Measurements from ENCODE around the gene EGFL8.
"Not testable (repeated sequence)": the region's sequence is repeated elsewhere in the genome, so short reads cannot be mapped to it uniquely, and the experiment has no call there.

Gene EGFL8

GRCh38 chr6:32181148-32181702, 16.8 kb downstream of the EGFL8 start:
- H3K4me1 ChIP-seq (ENCODE audit: insufficient read depth, low read length), result peaks cover 35% of the 10 kb centered on the region
- no peaks in the 10 kb centered on the region for H3K27me3 ChIP-seq (ENCODE audit: control insufficient read depth in 1 of 2, insufficient read depth in 2 of 2, low read length in 2 of 2)
- H3K9me3 ChIP-seq (ENCODE audit: low read length), result no peaks in the 10 kb centered on the region
- no peak overlapping the region for H3K9ac ChIP-seq (ENCODE audit: low read length)
- no peak overlapping the region for H3K4me3 ChIP-seq (ENCODE audit: low read depth in 1 of 2, low read length in 2 of 2)
- H3K36me3 ChIP-seq (ENCODE audit: insufficient read depth, low read length), result peaks cover 42% of the 10 kb centered on the region
- no peak overlapping the region for H3K27ac ChIP-seq (ENCODE audit: low read depth, low read length)

- H3K4me3 ChIP-seq (ENCODE audit: low read depth in 1 of 2, low read length in 2 of 2), result no peak overlapping the region
- peaks cover 50% of the 10 kb centered on the region for H3K36me3 ChIP-seq (ENCODE audit: insufficient read depth, low read length)
- H3K27me3 ChIP-seq (ENCODE audit: control insufficient read depth in 1 of 2, insufficient read depth in 2 of 2, low read length in 2 of 2), result no peaks in the 10 kb centered on the region
- no peak overlapping the region for H3K27ac ChIP-seq (ENCODE audit: low read depth, low read length)
- H3K9ac ChIP-seq (ENCODE audit: low read length), result no peak overlapping the region
- H3K4me1 ChIP-seq (ENCODE audit: insufficient read depth, low read length), result peaks cover 35% of the 10 kb centered on the region
- no peaks in the 10 kb centered on the region for H3K9me3 ChIP-seq (ENCODE audit: low read length)
Observed at GRCh38 chr6:32181915-32182529, 17.6 kb downstream of the EGFL8 start.

- Histone ChIP-seq H3K9me3 (ENCODE audit: low read length) (no peaks in the 10 kb centered on the region), H3K9ac (ENCODE audit: low read length) (no peak overlapping the region), H3K27me3 (ENCODE audit: control insufficient read depth in 1 of 2, insufficient read depth in 2 of 2, low read length in 2 of 2) (no peaks in the 10 kb centered on the region), H3K4me3 (ENCODE audit: low read depth in 1 of 2, low read length in 2 of 2) (no peak overlapping the region), H3K36me3 (ENCODE audit: insufficient read depth, low read length) (peaks cover 56% of the 10 kb centered on the region), H3K4me1 (ENCODE audit: insufficient read depth, low read length) (peaks cover 40% of the 10 kb centered on the region), H3K27ac (ENCODE audit: low read depth, low read length) (no peak overlapping the region)
Observed at GRCh38 chr6:32182555-32182981, 18.2 kb downstream of the EGFL8 start.

GRCh38 chr6:32183030-32183429, 18.6 kb downstream of the EGFL8 start:
- Histone ChIP-seq H3K27ac (ENCODE audit: low read depth, low read length) (no peak overlapping the region), H3K36me3 (ENCODE audit: insufficient read depth, low read length) (peaks cover 60% of the 10 kb centered on the region), H3K4me1 (ENCODE audit: insufficient read depth, low read length) (peaks cover 45% of the 10 kb centered on the region), H3K9ac (ENCODE audit: low read length) (no peak overlapping the region), H3K9me3 (ENCODE audit: low read length) (no peaks in the 10 kb centered on the region), H3K27me3 (ENCODE audit: control insufficient read depth in 1 of 2, insufficient read depth in 2 of 2, low read length in 2 of 2) (no peaks in the 10 kb centered on the region), H3K4me3 (ENCODE audit: low read depth in 1 of 2, low read length in 2 of 2) (no peak overlapping the region)

GRCh38 chr6:32183483-32184083, 19.2 kb downstream of the EGFL8 start:
- Histone ChIP-seq H3K36me3 (ENCODE audit: insufficient read depth, low read length) (peaks cover 60% of the 10 kb centered on the region), H3K27me3 (ENCODE audit: control insufficient read depth in 1 of 2, insufficient read depth in 2 of 2, low read length in 2 of 2) (no peaks in the 10 kb centered on the region), H3K4me1 (ENCODE audit: insufficient read depth, low read length) (peaks cover 50% of the 10 kb centered on the region), H3K9ac (ENCODE audit: low read length) (no peak overlapping the region), H3K4me3 (ENCODE audit: low read depth in 1 of 2, low read length in 2 of 2) (no peak overlapping the region), H3K27ac (ENCODE audit: low read depth, low read length) (no peak overlapping the region), H3K9me3 (ENCODE audit: low read length) (no peaks in the 10 kb centered on the region)

- Histone ChIP-seq H3K9ac (ENCODE audit: low read length) (no peak within 1 kb of the TSS), H3K4me3 (ENCODE audit: low read depth in 1 of 2, low read length in 2 of 2) (no peak within 1 kb of the TSS), H3K4me1 (ENCODE audit: insufficient read depth, low read length) (peaks cover 46% of the 10 kb centered on the region)
Observed at GRCh38 chr6:32184084-32184640, 19.8 kb downstream of the EGFL8 start, which contains the start of gene AGER. Gene AGER (minus strand): TSS chr6:32184253. CDS start chr6:32184222, 31 bp downstream.

GRCh38 chr6:32185681-32186131, 21.3 kb downstream of the EGFL8 start:
- H3K36me3 ChIP-seq (ENCODE audit: insufficient read depth, low read length), result peaks cover 44% of the 10 kb centered on the region
- H3K9me3 ChIP-seq (ENCODE audit: low read length); H3K4me3 ChIP-seq (ENCODE audit: low read depth in 1 of 2, low read length in 2 of 2); H3K9ac ChIP-seq (ENCODE audit: low read length); H3K27me3 ChIP-seq (ENCODE audit: control insufficient read depth in 1 of 2, insufficient read depth in 2 of 2, low read length in 2 of 2): not testable (repeated sequence)
- H3K4me1 ChIP-seq (ENCODE audit: insufficient read depth, low read length), result peaks cover 36% of the 10 kb centered on the region
- H3K27ac ChIP-seq (ENCODE audit: low read depth, low read length), result peak overlapping the region; percentile 56

More at GRCh38 chr6:32184084-32184640, 19.8 kb downstream of the EGFL8 start, which contains the start of gene AGER:
- H3K36me3 ChIP-seq (ENCODE audit: insufficient read depth, low read length), result peaks cover 60% of the 10 kb centered on the region
- H3K27me3 ChIP-seq (ENCODE audit: control insufficient read depth in 1 of 2, insufficient read depth in 2 of 2, low read length in 2 of 2), result no peaks in the 10 kb centered on the region
- H3K9me3 ChIP-seq (ENCODE audit: low read length), result no peaks in the 10 kb centered on the region
- H3K27ac ChIP-seq (ENCODE audit: low read depth, low read length), result no peak within 1 kb of the TSS

GRCh38 chr6:32186151-32186840, 21.9 kb downstream of the EGFL8 start:
- peaks cover 39% of the 10 kb centered on the region for H3K36me3 ChIP-seq (ENCODE audit: insufficient read depth, low read length)
- not testable (repeated sequence) for H3K4me3 ChIP-seq (ENCODE audit: low read depth in 1 of 2, low read length in 2 of 2); H3K9me3 ChIP-seq (ENCODE audit: low read length); H3K9ac ChIP-seq (ENCODE audit: low read length); H3K27me3 ChIP-seq (ENCODE audit: control insufficient read depth in 1 of 2, insufficient read depth in 2 of 2, low read length in 2 of 2)
- H3K27ac ChIP-seq (ENCODE audit: low read depth, low read length), result peak overlapping the region; percentile 86
- H3K4me1 ChIP-seq (ENCODE audit: insufficient read depth, low read length), result peaks cover 36% of the 10 kb centered on the region

GRCh38 chr6:32187009-32187709, 22.8 kb downstream of the EGFL8 start:
- peaks cover 37% of the 10 kb centered on the region for H3K4me1 ChIP-seq (ENCODE audit: insufficient read depth, low read length)
- H3K4me3 ChIP-seq (ENCODE audit: low read depth in 1 of 2, low read length in 2 of 2), result peak overlapping the region in 1 of 2 donors; percentile 73
- H3K9me3 ChIP-seq (ENCODE audit: low read length), result no peaks in the 10 kb centered on the region
- H3K36me3 ChIP-seq (ENCODE audit: insufficient read depth, low read length), result peaks cover 35% of the 10 kb centered on the region
- H3K9ac ChIP-seq (ENCODE audit: low read length), result no peak overlapping the region
- no peaks in the 10 kb centered on the region for H3K27me3 ChIP-seq (ENCODE audit: control insufficient read depth in 1 of 2, insufficient read depth in 2 of 2, low read length in 2 of 2)
- peak overlapping the region; percentile 23 for H3K27ac ChIP-seq (ENCODE audit: low read depth, low read length)

GRCh38 chr6:32187725-32188380, 23.5 kb downstream of the EGFL8 start:
- peak overlapping the region; percentile 23 for H3K27ac ChIP-seq (ENCODE audit: low read depth, low read length)

More at GRCh38 chr6:32187725-32188380, 23.5 kb downstream of the EGFL8 start:
- Histone ChIP-seq H3K36me3 (ENCODE audit: insufficient read depth, low read length) (peaks cover 30% of the 10 kb centered on the region), H3K4me1 (ENCODE audit: insufficient read depth, low read length) (peaks cover 37% of the 10 kb centered on the region), H3K4me3 (ENCODE audit: low read depth in 1 of 2, low read length in 2 of 2) (peak overlapping the region in 1 of 2 donors; percentile 73), H3K9ac (ENCODE audit: low read length) (peak overlapping the region; percentile 98)
- not testable (repeated sequence) for H3K27me3 ChIP-seq (ENCODE audit: control insufficient read depth in 1 of 2, insufficient read depth in 2 of 2, low read length in 2 of 2); H3K9me3 ChIP-seq (ENCODE audit: low read length)

Data from muscle layer of colon (tissue), 2 donors.